Nephron progenitor cell (in vitro differentiated cells): ENCODE results near the gene ANGPTL2.

Source experiments
- DNase-seq: peaks from one replicate; pipeline ENCODE4 v3.0.0; 2021
- H3K27ac Mint-ChIP-seq: 2 replicates; pipeline ENCODE4 v1.8.0; 2021; ENCODE audit warnings: mild to moderate bottlenecking, moderate library complexity, mixed read lengths
- H3K27me3 Mint-ChIP-seq: 2 replicates; pipeline ENCODE4 v1.8.0; 2021; ENCODE audit warnings: mild to moderate bottlenecking, low read depth, mixed read lengths; ENCODE audit not compliant: poor library complexity
- H3K36me3 Mint-ChIP-seq: 2 replicates; pipeline ENCODE4 v1.8.0; 2021; ENCODE audit warnings: low read depth, mixed read lengths
- H3K4me1 Mint-ChIP-seq: 2 replicates; pipeline ENCODE4 v1.8.0; 2021; ENCODE audit warnings: mixed read lengths
- H3K4me3 Mint-ChIP-seq: 2 replicates; pipeline ENCODE4 v1.8.0; 2021; ENCODE audit warnings: mild to moderate bottlenecking, moderate library complexity, mixed read lengths
- H3K9me3 Mint-ChIP-seq: 2 replicates; pipeline ENCODE4 v1.8.0; 2021; ENCODE audit warnings: mild to moderate bottlenecking, moderate library complexity, mixed read lengths
- CTCF ChIP-seq: fragments of 200-600 bp; sonication (generic); IDR thresholded peaks from 2 replicates; pipeline ENCODE4 v1.5.0; 2021; ENCODE audit warnings: antibody characterized with exemption

Gene ANGPTL2

GRCh38 chr9:127086771-127087170 lies 35.7 kb downstream of the ANGPTL2 start:
- H3K9me3 Mint-ChIP-seq = no peaks in the 10 kb centered on the region
- no peak overlapping the region for H3K27ac Mint-ChIP-seq
- TF ChIP-seq CTCF = no peak
- no peak overlapping the region for H3K4me3 Mint-ChIP-seq
- peaks cover 4% of the 10 kb centered on the region for H3K27me3 Mint-ChIP-seq
- peaks cover 33% of the 10 kb centered on the region for H3K4me1 Mint-ChIP-seq
- H3K36me3 Mint-ChIP-seq = peaks cover 20% of the 10 kb centered on the region
- DNase-seq = no peak

GRCh38 chr9:127085186-127085585 lies 37.2 kb downstream of the ANGPTL2 start:
- Mint-ChIP-seq H3K4me1 (peaks cover 38% of the 10 kb centered on the region), H3K27me3 (peaks cover 4% of the 10 kb centered on the region), H3K36me3 (peaks cover 20% of the 10 kb centered on the region), H3K9me3 (no peaks in the 10 kb centered on the region), H3K27ac (no peak overlapping the region), H3K4me3 (no peak overlapping the region)
- no peak for DNase-seq
- no peak for TF ChIP-seq CTCF

- H3K27ac Mint-ChIP-seq = no peak overlapping the region
- H3K36me3 Mint-ChIP-seq = peaks cover 20% of the 10 kb centered on the region
- no peaks in the 10 kb centered on the region for H3K9me3 Mint-ChIP-seq
- H3K4me3 Mint-ChIP-seq = no peak overlapping the region
- peaks cover 4% of the 10 kb centered on the region for H3K27me3 Mint-ChIP-seq
- DNase-seq = no peak
- H3K4me1 Mint-ChIP-seq = peaks cover 38% of the 10 kb centered on the region
- no peak for TF ChIP-seq CTCF
Observed at GRCh38 chr9:127084076-127085039, 38.1 kb downstream of the ANGPTL2 start.

- peak overlapping the region; percentile 55 for H3K27ac Mint-ChIP-seq
- TF ChIP-seq CTCF = no peak
- peaks cover 16% of the 10 kb centered on the region for H3K36me3 Mint-ChIP-seq
- peaks cover 39% of the 10 kb centered on the region for H3K4me1 Mint-ChIP-seq
- H3K9me3 Mint-ChIP-seq = no peaks in the 10 kb centered on the region
- no peak overlapping the region for H3K4me3 Mint-ChIP-seq
- DNase-seq = no peak
- H3K27me3 Mint-ChIP-seq = no peaks in the 10 kb centered on the region
Observed at GRCh38 chr9:127083138-127083980, 39.1 kb downstream of the ANGPTL2 start.

GRCh38 chr9:127081250-127082185 lies 40.9 kb downstream of the ANGPTL2 start:
- no peak for DNase-seq
- Mint-ChIP-seq H3K4me3 (no peak overlapping the region), H3K36me3 (peaks cover under 1% of the 10 kb centered on the region), H3K27ac (no peak overlapping the region), H3K4me1 (peaks cover 57% of the 10 kb centered on the region), H3K27me3 (peaks cover 2% of the 10 kb centered on the region), H3K9me3 (no peaks in the 10 kb centered on the region)
- TF ChIP-seq CTCF = no peak
